ENCODE data around the gene CDCP1.

CDCP1 gene

DNA sequence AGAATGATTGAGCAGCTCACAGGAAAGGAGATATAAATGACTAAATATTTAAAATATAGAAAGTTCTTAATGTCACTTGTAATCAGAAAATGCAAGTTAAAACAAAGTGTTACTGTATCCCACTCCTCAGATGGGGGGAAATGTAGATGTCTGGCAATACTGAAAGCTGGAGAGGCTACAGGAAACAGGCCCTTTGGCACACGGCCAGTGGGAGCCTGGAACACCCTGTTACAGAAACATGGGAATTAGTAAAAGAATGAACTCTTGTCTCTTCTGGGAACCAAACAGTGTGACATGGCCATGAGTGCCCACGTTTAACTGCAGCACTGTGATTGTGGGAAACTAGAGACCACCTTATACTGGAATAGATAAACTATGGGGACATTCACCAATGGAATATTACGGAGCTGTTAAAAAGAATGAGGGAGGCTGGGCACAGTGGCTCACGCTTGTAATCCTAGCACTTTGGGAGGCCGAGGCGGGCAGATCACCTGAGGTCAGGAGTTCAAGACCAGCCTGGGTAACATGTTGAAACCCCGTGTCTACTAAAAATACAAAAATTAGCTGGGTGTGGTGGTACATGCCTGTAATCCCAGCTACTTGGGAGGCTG, 50.2 kb downstream of the CDCP1 start:
- Mint-ChIP-seq H3K4me1 (peaks cover 6% of the 10 kb centered on the region), H3K9me3 (no peaks in the 10 kb centered on the region), H3K4me3 (no peak overlapping the region), H3K27ac (no peak overlapping the region), H3K36me3 (no peaks in the 10 kb centered on the region)
- ATAC-seq (no peak), DNase-seq (ENCODE audit: low spot score in 2 of 2) (no peak)

DNA sequence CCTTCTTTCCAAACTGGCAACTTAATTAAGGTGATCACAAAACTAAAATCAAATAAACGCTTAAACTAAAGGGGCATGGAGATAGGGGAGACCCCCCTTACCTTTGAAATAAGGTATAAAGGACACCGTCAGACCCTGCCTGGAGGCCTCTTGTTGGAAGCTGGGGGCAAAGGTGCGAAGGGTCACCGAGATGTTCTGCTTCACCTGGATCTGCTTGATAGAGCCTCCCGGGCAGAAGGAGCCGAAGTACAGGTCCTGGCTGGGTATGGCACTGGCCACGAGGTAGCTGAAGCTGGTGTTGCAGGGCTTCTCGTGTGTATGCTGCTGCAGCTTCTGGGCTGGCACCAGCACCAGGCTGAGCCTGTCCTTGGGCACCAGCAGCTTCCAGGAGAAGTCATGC, 53.0 kb downstream of the CDCP1 start:
- H3K9me3 Mint-ChIP-seq: no peaks in the 10 kb centered on the region
- H3K4me1 Mint-ChIP-seq: peaks cover 6% of the 10 kb centered on the region
- no peaks in the 10 kb centered on the region for H3K36me3 Mint-ChIP-seq
- H3K27ac Mint-ChIP-seq: no peak overlapping the region
- ATAC-seq: peak; percentile 8
- DNase-seq (ENCODE audit: low spot score in 2 of 2): no peak
- H3K4me3 Mint-ChIP-seq: no peak overlapping the region

DNA sequence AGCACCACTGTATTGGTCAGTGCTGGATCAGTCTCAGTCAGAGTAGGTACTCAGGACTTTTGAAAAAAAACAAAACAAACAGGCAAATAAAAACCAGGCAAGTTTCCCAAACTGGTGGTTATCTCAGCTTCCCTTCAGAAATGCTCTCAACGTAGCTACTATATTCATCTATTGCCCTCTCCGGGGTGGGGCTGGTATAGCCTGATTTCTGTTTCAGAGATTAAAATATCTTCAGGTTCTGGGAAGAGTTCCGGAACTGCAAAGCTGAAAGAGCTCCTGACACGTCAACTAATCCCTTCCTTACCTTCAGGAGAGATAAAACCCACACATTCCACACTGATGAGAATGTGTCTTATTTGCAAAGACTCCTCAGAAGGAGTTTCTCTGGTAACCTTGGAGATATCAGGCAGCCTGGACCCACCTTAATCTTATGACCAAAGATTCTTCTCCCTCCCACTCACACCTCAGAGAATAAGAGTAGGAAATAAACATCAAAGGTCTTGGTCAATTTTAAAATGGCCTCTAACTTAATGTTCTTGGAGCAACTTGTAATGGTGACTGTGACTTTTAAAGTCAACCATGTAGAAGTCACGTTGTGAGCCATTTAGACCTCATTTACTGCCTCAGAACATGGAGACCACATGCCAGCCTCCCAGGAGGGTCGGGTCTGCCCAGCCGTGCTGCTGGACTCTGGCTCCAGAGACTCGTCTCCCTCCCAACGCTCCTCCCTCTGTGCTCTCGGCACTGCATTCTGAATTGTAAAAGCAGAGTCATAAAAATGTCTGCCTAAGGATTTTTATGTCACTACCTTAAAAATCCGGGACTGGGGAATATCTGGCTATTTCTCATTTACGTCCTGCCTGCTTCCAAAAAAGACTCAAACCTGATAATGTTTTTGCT, 53.8 kb downstream of the CDCP1 start:
- H3K4me1 Mint-ChIP-seq: peaks cover 6% of the 10 kb centered on the region
- ATAC-seq (no peak), DNase-seq (ENCODE audit: low spot score in 2 of 2) (no peak)
- no peaks in the 10 kb centered on the region for H3K9me3 Mint-ChIP-seq
- no peak overlapping the region for H3K27ac Mint-ChIP-seq
- H3K36me3 Mint-ChIP-seq: no peaks in the 10 kb centered on the region
- H3K4me3 Mint-ChIP-seq: no peak overlapping the region

DNA sequence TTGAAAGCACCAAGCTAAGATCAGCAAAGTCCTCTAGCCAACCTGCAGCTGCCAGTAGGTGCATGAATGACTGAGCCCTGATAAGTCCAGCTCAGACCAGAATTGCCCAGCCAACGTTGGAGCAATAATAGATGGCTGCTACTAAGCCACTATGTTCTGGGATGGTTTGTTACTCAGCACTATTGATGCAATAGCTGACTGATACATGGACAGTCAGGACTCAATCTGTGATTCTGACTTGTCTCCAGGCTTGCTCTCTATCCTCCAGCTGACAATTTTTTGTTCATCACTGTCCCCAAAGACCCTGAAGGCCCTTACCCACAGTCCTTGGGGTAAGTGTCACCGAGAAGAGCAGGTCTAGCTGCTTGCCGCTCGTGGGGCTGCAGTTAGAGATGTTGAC, 55.3 kb downstream of the CDCP1 start:
- Mint-ChIP-seq H3K36me3 (no peaks in the 10 kb centered on the region), H3K9me3 (no peaks in the 10 kb centered on the region), H3K4me1 (peaks cover 6% of the 10 kb centered on the region), H3K4me3 (no peak overlapping the region), H3K27ac (no peak overlapping the region)
- ATAC-seq (no peak), DNase-seq (ENCODE audit: low spot score in 2 of 2) (no peak)

DNA sequence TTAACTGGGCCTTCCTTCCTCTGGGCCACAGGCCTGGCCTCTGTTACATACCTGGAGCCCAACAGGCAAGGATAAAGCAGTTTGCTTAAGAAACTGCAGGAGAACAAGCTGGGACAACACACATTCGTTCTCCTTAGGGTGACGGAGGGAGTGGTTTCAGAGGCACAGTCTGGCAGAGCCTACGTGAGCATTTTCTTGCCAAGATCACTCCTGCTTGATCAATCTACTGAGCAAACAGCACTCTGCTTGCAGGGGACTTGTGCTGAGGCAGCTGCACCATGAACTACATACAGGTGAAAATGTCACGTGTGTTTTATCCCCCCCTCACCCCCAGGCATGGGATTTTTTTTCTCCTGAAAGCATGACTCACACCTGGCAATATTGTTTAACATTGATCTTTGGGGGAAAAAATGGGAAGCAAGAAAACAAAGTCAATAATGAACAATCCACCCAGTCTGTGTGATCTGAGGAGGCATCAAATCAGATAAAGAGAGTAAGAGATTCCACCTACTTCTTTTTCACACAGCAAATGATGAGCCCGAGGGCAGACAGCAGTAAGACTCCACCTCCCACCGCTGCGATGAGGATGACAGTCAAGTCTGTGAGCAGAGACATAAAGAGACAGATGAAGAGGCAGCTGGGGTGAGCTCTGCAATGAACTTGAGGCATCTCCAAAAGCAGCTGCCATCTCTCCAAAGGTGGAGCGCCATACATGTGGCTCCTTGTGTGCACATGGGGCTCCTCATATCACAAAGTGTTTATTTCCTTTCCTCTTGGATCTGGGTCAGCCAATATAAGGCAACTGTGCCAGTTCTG, 57.4 kb downstream of the CDCP1 start:
- Mint-ChIP-seq H3K4me1 (no peaks in the 10 kb centered on the region), H3K4me3 (no peak overlapping the region), H3K36me3 (no peaks in the 10 kb centered on the region), H3K27ac (no peak overlapping the region), H3K9me3 (no peaks in the 10 kb centered on the region)
- ATAC-seq (no peak), DNase-seq (ENCODE audit: low spot score in 2 of 2) (no peak)

DNA sequence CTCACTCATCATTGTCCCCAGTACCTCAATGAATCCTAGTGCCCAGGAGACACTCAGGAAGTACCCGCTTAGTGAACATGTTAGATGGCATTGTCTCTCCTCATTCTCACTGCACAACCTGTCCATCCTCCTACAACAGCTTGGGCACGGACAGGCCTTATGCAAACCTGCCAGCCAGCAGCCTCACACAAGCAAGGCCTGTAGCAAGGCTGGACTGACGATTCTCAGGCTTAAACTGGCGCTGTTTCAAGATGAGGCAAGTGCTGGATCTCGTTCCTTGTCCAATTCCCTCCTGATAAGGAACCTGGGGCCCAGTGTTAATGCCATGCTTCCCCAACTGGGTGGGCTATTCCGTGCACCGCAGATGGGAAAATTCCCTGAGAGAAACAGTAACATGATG, 59.0 kb downstream of the CDCP1 start:
- Mint-ChIP-seq H3K4me3 (no peak overlapping the region), H3K9me3 (no peaks in the 10 kb centered on the region), H3K36me3 (no peaks in the 10 kb centered on the region), H3K27ac (no peak overlapping the region), H3K4me1 (no peaks in the 10 kb centered on the region)
- ATAC-seq (no peak), DNase-seq (ENCODE audit: low spot score in 2 of 2) (no peak)

DNA sequence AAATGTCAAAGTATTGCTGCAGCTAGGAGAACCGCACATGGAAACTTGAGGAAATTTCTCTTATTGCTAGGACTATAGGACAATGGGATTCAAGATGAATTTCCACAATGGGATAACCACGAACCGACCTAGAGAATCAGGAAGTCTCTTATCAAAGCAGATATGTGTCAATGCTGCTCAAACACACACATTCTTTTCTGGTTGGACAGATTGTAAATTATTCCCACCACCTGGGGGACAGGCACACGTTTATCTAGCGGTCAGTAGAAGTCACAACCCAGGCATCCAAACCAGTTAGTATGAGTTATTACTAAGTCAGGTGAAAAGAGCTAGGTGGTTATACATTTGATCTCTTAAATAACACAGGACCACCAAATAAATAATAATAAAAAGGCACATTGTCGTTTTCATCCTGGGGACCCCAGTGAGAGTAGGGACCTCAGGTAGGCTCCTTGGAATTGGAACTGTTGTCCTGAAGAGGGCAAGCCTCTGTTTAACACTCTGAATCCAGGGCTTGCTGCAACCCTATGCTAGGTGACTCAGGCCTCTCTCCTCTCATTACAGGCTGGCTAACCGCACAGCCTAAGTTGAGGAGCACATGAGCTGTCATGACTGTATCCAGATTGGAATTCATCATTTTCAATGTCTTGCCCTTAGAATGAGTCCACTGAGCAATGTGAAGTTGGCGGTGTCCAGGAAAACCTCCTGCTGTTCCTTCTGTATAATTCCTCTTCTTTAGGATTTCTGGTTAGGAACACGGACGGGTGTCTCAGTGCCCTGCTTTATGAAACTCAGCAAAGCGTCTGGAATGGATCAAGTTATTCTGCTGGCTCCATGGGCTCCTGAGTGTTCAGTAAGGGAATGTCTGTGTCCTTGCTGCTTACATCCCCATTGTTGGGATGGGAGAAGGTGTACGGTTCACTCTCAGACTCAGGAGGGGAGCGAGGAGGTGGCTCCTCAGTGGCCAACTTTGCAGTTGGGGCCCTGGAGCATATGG, 61.1 kb downstream of the CDCP1 start:
- no peaks in the 10 kb centered on the region for H3K9me3 Mint-ChIP-seq
- ATAC-seq (no peak), DNase-seq (ENCODE audit: low spot score in 2 of 2) (no peak)
- H3K36me3 Mint-ChIP-seq: no peaks in the 10 kb centered on the region
- H3K4me1 Mint-ChIP-seq: no peaks in the 10 kb centered on the region
- no peak overlapping the region for H3K27ac Mint-ChIP-seq
- no peak overlapping the region for H3K4me3 Mint-ChIP-seq

DNA sequence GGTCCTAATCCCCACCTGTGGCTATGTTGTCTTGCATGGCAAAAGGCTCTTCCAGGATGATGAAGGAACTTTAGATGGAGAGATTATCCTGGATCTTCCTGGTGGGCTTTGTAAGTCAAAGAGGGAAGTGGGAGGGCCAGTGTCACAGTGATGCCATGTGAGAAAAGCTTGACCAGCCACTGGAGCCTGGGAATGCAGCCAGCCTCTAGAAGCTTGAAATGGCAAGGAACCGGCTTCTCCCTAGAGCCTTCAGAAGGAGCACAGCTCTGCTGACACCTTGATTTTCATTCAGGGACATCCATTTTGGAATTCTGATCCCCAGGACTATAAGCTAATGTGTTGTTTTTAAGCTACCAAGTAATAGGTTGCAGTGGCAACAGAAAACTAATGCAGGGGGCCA, 61.8 kb downstream of the CDCP1 start:
- Mint-ChIP-seq H3K27ac (no peak overlapping the region), H3K4me3 (no peak overlapping the region), H3K36me3 (no peaks in the 10 kb centered on the region), H3K9me3 (no peaks in the 10 kb centered on the region), H3K4me1 (no peaks in the 10 kb centered on the region)
- DNase-seq (ENCODE audit: low spot score in 2 of 2): no peak
- no peak for ATAC-seq

DNA sequence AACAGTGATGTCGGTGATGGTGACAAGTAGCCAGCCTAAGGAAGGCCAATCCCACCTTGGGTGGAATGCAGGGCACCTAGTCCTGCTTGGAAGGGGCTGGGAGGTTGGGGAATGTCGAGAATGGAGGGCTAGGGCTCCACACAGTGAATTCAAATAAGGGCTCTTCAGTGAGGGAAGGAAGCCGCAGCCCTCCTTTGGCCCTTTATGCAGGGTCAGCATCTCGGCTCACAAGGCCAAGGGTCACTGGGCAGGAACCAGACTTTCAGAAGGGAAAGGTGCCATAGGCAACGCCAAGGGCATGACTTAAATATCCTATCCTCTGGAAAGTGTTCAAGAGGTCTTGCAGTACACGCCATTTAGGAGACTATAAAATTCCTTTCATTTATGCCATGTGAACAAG, 63.2 kb downstream of the CDCP1 start:
- no peak overlapping the region for H3K27ac Mint-ChIP-seq
- no peak overlapping the region for H3K4me3 Mint-ChIP-seq
- H3K9me3 Mint-ChIP-seq: no peaks in the 10 kb centered on the region
- DNase-seq (ENCODE audit: low spot score in 2 of 2) (no peak), ATAC-seq (no peak)
- H3K4me1 Mint-ChIP-seq: no peaks in the 10 kb centered on the region
- H3K36me3 Mint-ChIP-seq: no peaks in the 10 kb centered on the region

DNA sequence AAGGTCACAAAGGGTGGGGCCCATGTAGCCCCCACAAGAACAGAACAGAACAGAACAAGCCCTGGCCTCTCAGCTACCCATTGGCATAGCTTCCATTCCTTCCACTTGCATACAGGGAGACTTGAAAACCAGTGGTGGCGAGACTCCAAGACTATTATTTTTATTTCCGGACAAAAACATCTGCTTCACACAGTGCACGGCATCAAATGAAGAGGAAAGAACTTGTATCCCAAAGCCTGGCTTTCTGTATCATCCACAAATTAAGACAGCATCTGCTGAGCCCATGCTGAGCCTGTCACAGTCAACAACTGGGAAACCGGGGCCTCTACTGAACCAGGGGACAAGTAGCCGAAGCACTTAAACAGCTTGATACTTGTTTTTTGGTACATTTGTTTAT, 64.0 kb downstream of the CDCP1 start:
- H3K9me3 Mint-ChIP-seq: no peaks in the 10 kb centered on the region
- H3K4me1 Mint-ChIP-seq: no peaks in the 10 kb centered on the region
- ATAC-seq: no peak
- no peaks in the 10 kb centered on the region for H3K36me3 Mint-ChIP-seq
- H3K27ac Mint-ChIP-seq: no peak overlapping the region
- DNase-seq (ENCODE audit: low spot score in 2 of 2): no peak
- H3K4me3 Mint-ChIP-seq: no peak overlapping the region

DNA sequence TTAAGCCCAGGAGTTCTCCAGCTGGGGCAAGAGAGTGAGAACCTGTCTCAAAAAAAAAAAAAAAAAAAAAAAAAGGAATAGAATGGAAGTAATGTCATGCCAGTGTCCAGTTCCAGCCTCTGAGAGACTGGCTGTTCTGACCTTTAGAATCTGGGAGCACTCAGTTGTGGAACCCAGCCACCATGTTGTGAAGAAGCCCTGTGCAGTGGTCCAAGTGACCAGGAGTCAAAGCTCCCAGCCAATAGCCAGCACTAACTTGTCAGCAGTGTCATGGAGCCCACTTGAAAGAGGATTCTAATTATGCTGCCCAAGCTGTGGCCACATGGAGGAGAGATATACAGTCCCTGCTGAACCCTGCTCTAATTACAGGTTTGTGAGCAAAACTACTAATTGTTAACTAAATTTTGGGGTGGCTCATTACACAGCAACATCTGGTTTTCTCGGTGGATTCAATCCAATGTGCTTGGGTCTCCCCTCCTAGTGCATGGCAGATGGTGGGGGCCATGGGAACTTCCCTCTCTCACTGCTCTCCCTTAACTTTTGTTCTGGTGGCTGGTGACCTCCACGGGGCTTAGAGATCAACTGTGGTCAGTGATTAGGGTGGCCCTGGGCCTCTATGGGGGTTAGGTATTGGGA, 64.6 kb downstream of the CDCP1 start:
- H3K9me3 Mint-ChIP-seq: no peaks in the 10 kb centered on the region
- no peak for DNase-seq (ENCODE audit: low spot score in 2 of 2)
- H3K4me3 Mint-ChIP-seq: no peak overlapping the region
- no peaks in the 10 kb centered on the region for H3K36me3 Mint-ChIP-seq
- H3K27ac Mint-ChIP-seq: no peak overlapping the region
- no peak for ATAC-seq
- H3K4me1 Mint-ChIP-seq: no peaks in the 10 kb centered on the region

DNA sequence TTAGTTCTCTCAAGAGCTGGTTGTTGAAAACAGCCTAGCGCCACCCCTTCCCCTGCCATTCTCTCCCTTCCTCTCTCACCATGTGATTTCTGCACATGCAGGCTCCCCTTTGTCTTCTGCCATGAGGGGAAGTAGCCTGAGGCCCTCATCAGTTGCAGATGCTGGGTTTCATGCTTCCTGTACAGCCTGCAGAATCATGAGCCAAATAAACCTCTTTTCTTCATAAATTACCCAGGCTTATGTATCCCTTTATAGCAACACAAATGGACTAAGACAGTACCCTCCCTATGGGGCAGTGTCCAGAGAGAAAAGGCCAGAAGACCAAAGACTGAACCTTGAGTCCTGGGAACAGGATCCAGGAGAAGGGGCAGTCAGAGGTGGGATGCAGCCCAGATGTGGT, 65.4 kb downstream of the CDCP1 start:
- ATAC-seq: no peak

DNA sequence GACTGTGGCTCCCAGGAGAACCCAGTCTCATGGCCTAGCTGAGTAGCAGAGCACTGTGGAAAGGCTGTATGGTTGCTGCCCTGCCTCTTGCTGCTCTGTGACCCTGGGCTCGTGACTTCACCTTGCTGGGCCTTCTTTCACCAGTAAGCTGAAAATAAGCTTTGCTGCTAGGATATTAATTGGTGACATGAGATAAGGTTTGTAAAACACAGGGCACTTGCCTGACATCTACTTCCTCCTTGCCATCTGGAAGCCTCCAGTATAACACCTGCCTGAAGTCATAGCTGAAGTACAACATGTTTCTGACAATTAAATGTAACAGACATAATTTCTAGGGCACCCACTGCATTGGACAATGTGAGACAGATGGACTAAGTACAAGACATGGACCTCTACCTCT, 66.5 kb downstream of the CDCP1 start:
- H3K27ac Mint-ChIP-seq: no peak overlapping the region
- H3K36me3 Mint-ChIP-seq: no peaks in the 10 kb centered on the region
- DNase-seq (ENCODE audit: low spot score in 2 of 2): no peak
- no peak overlapping the region for H3K4me3 Mint-ChIP-seq
- H3K4me1 Mint-ChIP-seq: no peaks in the 10 kb centered on the region
- H3K9me3 Mint-ChIP-seq: no peaks in the 10 kb centered on the region
- ATAC-seq: no peak

More for the DNA sequence above, 65.4 kb downstream of the CDCP1 start:
- H3K27ac Mint-ChIP-seq: no peak overlapping the region
- no peaks in the 10 kb centered on the region for H3K4me1 Mint-ChIP-seq
- H3K4me3 Mint-ChIP-seq: no peak overlapping the region
- no peak for DNase-seq (ENCODE audit: low spot score in 2 of 2)
- H3K36me3 Mint-ChIP-seq: no peaks in the 10 kb centered on the region
- H3K9me3 Mint-ChIP-seq: no peaks in the 10 kb centered on the region

DNA sequence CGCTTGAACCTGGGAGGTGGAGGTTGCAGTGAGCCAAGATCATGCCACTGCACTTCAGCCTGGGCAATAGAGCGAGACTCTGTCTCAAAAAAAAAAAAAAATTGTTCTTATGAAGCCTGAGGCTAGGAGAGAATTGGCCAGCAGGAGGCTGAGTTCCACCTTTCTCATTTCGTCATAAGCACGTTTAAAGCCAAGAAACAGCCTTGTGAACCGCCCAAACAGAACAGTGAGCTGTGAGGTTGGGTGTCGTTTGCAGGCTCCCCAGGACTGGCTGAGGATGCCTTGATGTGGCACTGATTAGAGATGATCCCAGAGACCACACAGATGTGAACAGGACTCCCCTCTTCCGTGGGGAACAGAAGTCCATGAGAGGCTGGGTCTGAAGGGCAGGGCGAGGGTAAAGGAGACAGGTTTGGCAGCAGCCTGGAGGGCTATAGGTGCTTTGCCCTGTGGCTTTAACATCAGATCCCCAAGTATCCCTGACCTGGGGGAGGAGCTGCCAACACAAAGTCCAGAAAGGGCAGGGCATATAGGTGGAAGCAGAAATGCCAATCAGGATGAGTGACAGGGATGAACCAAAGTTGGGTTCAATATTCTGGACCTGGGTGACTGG, 67.2 kb downstream of the CDCP1 start:
- Mint-ChIP-seq H3K4me3 (no peak overlapping the region), H3K36me3 (no peaks in the 10 kb centered on the region), H3K4me1 (no peaks in the 10 kb centered on the region), H3K9me3 (no peaks in the 10 kb centered on the region), H3K27ac (no peak overlapping the region)
- DNase-seq (ENCODE audit: low spot score in 2 of 2) (no peak), ATAC-seq (no peak)
